ENCODE data around the gene CBX4. TPM values are rescaled to one million over a fixed set of nuclear protein-coding genes. Genes with fewer than 3 reads are reported as not detected.

The CBX4 gene
- total RNA-seq, 4 donors from 2014 or later, result 0.26 to 8.4 (median 3.5) TPM

- TF ChIP-seq POLR2A (IDR thresholded peaks at IDR 0.05), result no peak
- peak in 3 of 4 experiments; percentile 4 to 35 (median 31) for TF ChIP-seq CTCF (IDR thresholded peaks at IDR 0.05)
- no peak overlapping the region for H3K27ac ChIP-seq
- no peaks in the 10 kb centered on the region for H3K9me3 ChIP-seq
- H3K36me3 ChIP-seq, result no peaks in the 10 kb centered on the region
- DNase-seq, result no peak
- peaks cover 0 to 3% of the 10 kb centered on the region in 2 donors for H3K27me3 ChIP-seq
- no peak overlapping the region for H3K4me3 ChIP-seq
- intact Hi-C loops (cut with DNase I; ENCODE audit: low total_unique reads), result no loop called here
- H3K4me1 ChIP-seq, result peaks cover 0 to 20% of the 10 kb centered on the region in 2 donors
Observed at GRCh38 chr17:79834565-79835469, 4.4 kb downstream of the CBX4 start.

GRCh38 chr17:79833744-79834564 lies 5.3 kb downstream of the CBX4 start:
- no peak overlapping the region for H3K4me3 ChIP-seq
- no peaks in the 10 kb centered on the region for H3K36me3 ChIP-seq
- TF ChIP-seq POLR2A (IDR thresholded peaks at IDR 0.05) (no peak), CTCF (IDR thresholded peaks at IDR 0.05) (no peak)
- intact Hi-C loops (cut with DNase I; ENCODE audit: low total_unique reads), result no loop called here
- peaks cover 0 to 17% of the 10 kb centered on the region in 2 donors for H3K4me1 ChIP-seq
- no peaks in the 10 kb centered on the region for H3K9me3 ChIP-seq
- no peak overlapping the region for H3K27ac ChIP-seq
- no peak for DNase-seq
- no peaks in the 10 kb centered on the region for H3K27me3 ChIP-seq

GRCh38 chr17:79833110-79833450 lies 6.2 kb downstream of the CBX4 start:
- no peaks in the 10 kb centered on the region for H3K27me3 ChIP-seq
- no peaks in the 10 kb centered on the region for H3K9me3 ChIP-seq
- intact Hi-C loops (cut with DNase I; ENCODE audit: low total_unique reads), result no loop called here
- H3K4me3 ChIP-seq, result no peak overlapping the region
- H3K36me3 ChIP-seq, result no peaks in the 10 kb centered on the region
- no peak for DNase-seq
- no peak overlapping the region for H3K27ac ChIP-seq
- no peak for TF ChIP-seq POLR2A (IDR thresholded peaks at IDR 0.05)
- no peak for TF ChIP-seq CTCF (IDR thresholded peaks at IDR 0.05)
- peaks cover 0 to 17% of the 10 kb centered on the region in 2 donors for H3K4me1 ChIP-seq

- no peak overlapping the region for H3K27ac ChIP-seq
- DNase-seq, result no peak
- H3K4me3 ChIP-seq, result no peak overlapping the region
Observed at GRCh38 chr17:79832218-79833109, 6.8 kb downstream of the CBX4 start.

More at GRCh38 chr17:79832218-79833109, 6.8 kb downstream of the CBX4 start:
- Histone ChIP-seq H3K9me3 (no peaks in the 10 kb centered on the region), H3K27me3 (no peaks in the 10 kb centered on the region), H3K36me3 (no peaks in the 10 kb centered on the region), H3K4me1 (peaks cover 0 to 13% of the 10 kb centered on the region in 2 donors)
- intact Hi-C loops (cut with DNase I; ENCODE audit: low total_unique reads), result no loop called here
- TF ChIP-seq POLR2A (IDR thresholded peaks at IDR 0.05), result no peak
- TF ChIP-seq CTCF (IDR thresholded peaks at IDR 0.05), result no peak
